GM19452 (cell line): ENCODE data around the gene SNRPD2.
"Not testable (repeated sequence)": the region's sequence is repeated elsewhere in the genome, so short reads cannot be mapped to it uniquely, and the experiment has no call there.

Source experiments
- ATAC-seq: cut with Tn5 transposase; IDR thresholded peaks from one replicate; pipeline ENCODE4 v1.9.1; 2021; ENCODE audit not compliant: unreplicated experiment

Gene SNRPD2

GRCh38 chr19:45705710-45706415, 14.1 kb upstream of the SNRPD2 start:
- ATAC-seq, result no peak

- no peak for ATAC-seq
Observed at GRCh38 chr19:45705115-45705514, 13.4 kb upstream of the SNRPD2 start.

GRCh38 chr19:45701676-45702075, 9.9 kb upstream of the SNRPD2 start:
- no peak for ATAC-seq

- ATAC-seq, result no peak
Observed at GRCh38 chr19:45693106-45693788, 1.5 kb upstream of the SNRPD2 start.

- ATAC-seq, result peak; percentile 84
Observed at GRCh38 chr19:45692187-45693105, 693 bp upstream of the SNRPD2 start, which contains the start of gene QPCTL. Gene QPCTL, plus strand, starts transcription at chr19:45692666. Its CDS starts 38 bp downstream, at chr19:45692704.

- ATAC-seq, result no peak
Observed at GRCh38 chr19:45687599-45687998, 4.2 kb downstream of the SNRPD2 start.

- not testable (repeated sequence) for ATAC-seq
Observed at GRCh38 chr19:45685045-45685444, 6.7 kb downstream of the SNRPD2 start.

GRCh38 chr19:45682908-45683307, 8.8 kb downstream of the SNRPD2 start:
- ATAC-seq, result no peak

GRCh38 chr19:45682117-45682516, 9.6 kb downstream of the SNRPD2 start:
- ATAC-seq, result no peak

GRCh38 chr19:45681391-45682015, 10.2 kb downstream of the SNRPD2 start:
- peak; percentile 62 for ATAC-seq

- no peak for ATAC-seq
Observed at GRCh38 chr19:45677351-45678230, 14.2 kb downstream of the SNRPD2 start.

- no peak for ATAC-seq
Observed at GRCh38 chr19:45676851-45677263, 14.9 kb downstream of the SNRPD2 start.

- no peak for ATAC-seq
Observed at GRCh38 chr19:45674946-45675345, 16.8 kb downstream of the SNRPD2 start.

- ATAC-seq, result no peak
Observed at GRCh38 chr19:45670670-45671453, 20.9 kb downstream of the SNRPD2 start.

GRCh38 chr19:45668342-45668871, 23.3 kb downstream of the SNRPD2 start:
- no peak for ATAC-seq

- no peak for ATAC-seq
Observed at GRCh38 chr19:45667620-45668341, 24.0 kb downstream of the SNRPD2 start, which contains the start of gene GIPR. Gene GIPR, plus strand, starts transcription at chr19:45668221. Its CDS starts 1,300 bp downstream, at chr19:45669521.

GRCh38 chr19:45664575-45664974, 27.2 kb downstream of the SNRPD2 start:
- no peak for ATAC-seq

GRCh38 chr19:45663800-45664199, 28.0 kb downstream of the SNRPD2 start:
- no peak for ATAC-seq
